GM12878 (cell line): ENCODE results near the gene GSAP. TPM values are rescaled to one million over a fixed set of nuclear protein-coding genes. Genes with fewer than 3 reads are reported as not detected.

Experiments used
- ATAC-seq: fragments of 200-7000 bp; cut with Tn5 transposase; 3 replicates; pipeline ENCODE4 v1.9.1; 2020; ENCODE audit warnings: mild to moderate bottlenecking, moderate library complexity
- BruUV-seq: library from RNA; stranded (reverse); fragments of 400-500 nt; replicated peaks from 2 replicates; lab custom pipeline; 2021; lab: Mats Ljungman, UMichigan
- CTCF ChIA-PET: fragments of 300-600 bp; sonication (Branson Sonifier 250); formaldehyde crosslinking; extraction: SDS; loops from one replicate; lab custom pipeline; 2021; ENCODE audit warnings: inconsistent platforms; lab: Yijun Ruan, JAX
- POLR2A ChIA-PET: fragments of 350-600 bp; formaldehyde crosslinking; extraction: SDS; loops from one replicate; lab custom pipeline; 2021; ENCODE audit warnings: inconsistent platforms; lab: Charles Lee
- RAD21 ChIA-PET: fragments of 300-600 bp; sonication (Branson Sonifier 250); formaldehyde crosslinking; loops from one replicate; lab custom pipeline; 2023; ENCODE audit warnings: antibody characterized with exemption; ENCODE audit not compliant: unreplicated experiment; lab: Charles Lee
- SMC1A ChIA-PET: fragments of 300-600 bp; sonication (Branson Sonifier 250); formaldehyde crosslinking; loops from one replicate; lab custom pipeline; 2023; ENCODE audit not compliant: unreplicated experiment, uncharacterized antibody; lab: Charles Lee
- DNase-seq: peaks from one replicate; pipeline ENCODE4 v3.0.0-alpha.2; 2011; ENCODE audit warnings: low read depth, low spot score
- FAIRE-seq: peaks from 3 replicates; lab custom pipeline; 2011; peaks lifted over from hg19 to GRCh38; lab: Jason Lieb, UNC
- H2AFZ ChIP-seq: 2 replicates; pipeline ENCODE4 v1.6.0; 2011; ENCODE audit warnings: low read depth, low read length, control low read depth; ENCODE audit not compliant: control insufficient read depth
- H3K27ac ChIP-seq: 2 replicates; pipeline ENCODE4 v1.5.1; 2011; ENCODE audit warnings: control low read depth; ENCODE audit not compliant: control insufficient read depth, insufficient read depth
- H3K27me3 ChIP-seq, 2 experiments: replicated peaks in 1 of 2; 2 replicates each; pipeline versions ENCODE4 v1.6.0 to v1.6.1; 2011; ENCODE audit warnings: low read length in 1 of 2; ENCODE audit not compliant: control insufficient read depth in 2 of 2, insufficient read depth in 2 of 2
- H3K36me3 ChIP-seq, 2 experiments: 2 replicates each; pipeline ENCODE4 v1.5.1; 2011; ENCODE audit warnings: low read length in 1 of 2; ENCODE audit not compliant: control insufficient read depth in 2 of 2, insufficient read depth in 2 of 2
- H3K4me1 ChIP-seq: 2 replicates; pipeline ENCODE4 v1.6.1; 2011; ENCODE audit warnings: mild to moderate bottlenecking, low read length, moderate library complexity, mixed read lengths; ENCODE audit not compliant: control insufficient read depth, insufficient read depth
- H3K4me2 ChIP-seq: 2 replicates; pipeline ENCODE4 v1.6.0; 2011; ENCODE audit warnings: control low read depth; ENCODE audit not compliant: control insufficient read depth, insufficient read depth
- H3K4me3 ChIP-seq: fragments of 200-600 bp; sonication (generic); 2 replicates; pipeline ENCODE4 v1.5.1; 2016
- H3K79me2 ChIP-seq: 2 replicates; pipeline ENCODE4 v1.6.0; 2011; ENCODE audit warnings: low read length; ENCODE audit not compliant: control insufficient read depth, insufficient read depth
- H3K9ac ChIP-seq: 2 replicates; pipeline ENCODE4 v1.8.0; 2011; ENCODE audit warnings: low read length, control low read depth, mixed read lengths; ENCODE audit not compliant: control insufficient read depth, insufficient read depth
- H3K9me3 ChIP-seq: replicated peaks from 3 replicates; pipeline ENCODE4 v1.5.1; 2011; ENCODE audit warnings: mild to moderate bottlenecking, low read length; ENCODE audit not compliant: control insufficient read depth, insufficient read depth
- H4K20me1 ChIP-seq: 2 replicates; pipeline ENCODE4 v1.6.0; 2011; ENCODE audit not compliant: control insufficient read depth, insufficient read depth
- BCLAF1 ChIP-seq: fragments of 450-650 bp; IDR thresholded peaks from 2 replicates; pipeline ENCODE4 v1.6.1; 2017; ENCODE audit warnings: antibody characterized with exemption, mild to moderate bottlenecking, moderate library complexity
- BRCA1 ChIP-seq: IDR thresholded peaks from 2 replicates; pipeline ENCODE4 v1.6.1; 2011; ENCODE audit warnings: low read depth, low read length, improper control_type of control experiment
- CHD2 ChIP-seq: IDR thresholded peaks from 2 replicates; pipeline ENCODE4 v1.6.1; 2011; ENCODE audit warnings: low read depth, low read length, improper control_type of control experiment, borderline replicate concordance
- E2F8 ChIP-seq: fragments of 450-650 bp; IDR thresholded peaks from 2 replicates; pipeline ENCODE4 v1.6.1; 2018; ENCODE audit warnings: mild to moderate bottlenecking, low read depth, moderate library complexity; ENCODE audit not compliant: partially characterized antibody
- ESRRA ChIP-seq: IDR thresholded peaks from 2 replicates; pipeline ENCODE4 v1.6.1; 2012; ENCODE audit warnings: mild to moderate bottlenecking, low read length, improper control_type of control experiment
- FOXM1 ChIP-seq: IDR thresholded peaks from 2 replicates; pipeline ENCODE4 v1.6.1; 2012; ENCODE audit warnings: low read depth, mild to moderate bottlenecking, inconsistent platforms, low read length, moderate library complexity
- KDM1A ChIP-seq: fragments of 200-600 bp; sonication (generic); IDR thresholded peaks from 2 replicates; pipeline ENCODE4 v1.6.1; 2016; ENCODE audit warnings: borderline replicate concordance
- MEF2A ChIP-seq: IDR thresholded peaks from 2 replicates; pipeline ENCODE4 v1.6.1; 2011; ENCODE audit warnings: low read depth, mild to moderate bottlenecking, low read length, moderate library complexity; ENCODE audit not compliant: insufficient read depth
- MLLT1 ChIP-seq: fragments of 450-650 bp; IDR thresholded peaks from 2 replicates; pipeline ENCODE4 v1.6.1; 2016; ENCODE audit warnings: mild to moderate bottlenecking
- PML ChIP-seq: IDR thresholded peaks from 2 replicates; pipeline ENCODE4 v1.6.1; 2012; ENCODE audit warnings: low read length, inconsistent platforms
- RBBP5 ChIP-seq: fragments of 200-600 bp; sonication (generic); conservative IDR thresholded peaks from 2 replicates; pipeline ENCODE4 v1.6.1; 2016
- RELA ChIP-seq: fragments of 450-650 bp; IDR thresholded peaks from 2 replicates; pipeline ENCODE4 v1.8.0; 2014; ENCODE audit warnings: borderline replicate concordance; ENCODE audit not compliant: partially characterized antibody
- WGBS: methylation state at CpG from one replicate; pipeline ENCODE4 v1.1.6; 2016; ENCODE audit warnings: low lambda C conversion rate; ENCODE audit not compliant: insufficient replicate concordance, insufficient coverage; ENCODE audit errors: missing lambda C conversion rate; 5-methylcytosine and 5-hydroxymethylcytosine counted together
- in situ Hi-C: fragments of 300-500 bp; cut with MboI; formaldehyde crosslinking; loops from 9 replicates; pipeline ENCODE4 v1.14.3; 2018; ENCODE audit warnings: mixed read lengths
- intact Hi-C: fragments of 100-400 bp; cut with micrococcal nuclease; formaldehyde crosslinking; loops from one replicate; pipeline ENCODE4 v1.14.2; 2022; ENCODE audit not compliant: unreplicated experiment
- polyA plus RNA-seq, 11 experiments: library from polyadenylated mRNA; depleted of rRNA in 4 of 11; unstranded in 6 of 11; stranded (reverse) in 5 of 11; fragments of >200 nt; fragmentation: Nextera tagmentation in 4 of 11; fragmentation: Illumina TruSeq in 1 of 11; extraction: Ambion mirVana in 4 of 11; extraction: Trizol in 1 of 11; gene quantifications; 1 replicate in 1 of 11; 2 replicates in 10 of 11; pipeline versions ENCODE4 v1.2.1 to v1.2.3, GENCODE V29; 2011 to 2016; ENCODE audit warnings: inconsistent platforms in 2 of 11, missing spikeins in 2 of 11, low read depth in 1 of 11
- total RNA-seq, 4 experiments: library from RNA; depleted of rRNA in 3 of 4; stranded (reverse); fragments of >200 nt in 3 of 4; fragmentation: Illumina TruSeq in 1 of 4; extraction: Trizol in 1 of 4; gene quantifications; 2 replicates each; pipeline versions ENCODE4 v1.2.1 to v1.2.3, GENCODE V29; 2013 to 2021
- TF ChIP-seq, protein P1 (sequence below): fragments of 450-650 bp; formaldehyde crosslinking; IDR thresholded peaks from 2 replicates; pipeline ENCODE4 v1.4.0; 2022; ENCODE audit warnings: mild to moderate bottlenecking, moderate library complexity

Gene GSAP
- total and polyA plus RNA-seq, 10 of the 15 experiments (the other 5 are each of a cell fraction or from before 2014, with no cell fraction given) = 6.6 to 38.1 (median 21.8) TPM

- no peak for TF ChIP-seq KDM1A
These were observed 42.6 kb upstream of the GSAP start (continued) for GRCh38 chr7:77458786-77459185.

DNA sequence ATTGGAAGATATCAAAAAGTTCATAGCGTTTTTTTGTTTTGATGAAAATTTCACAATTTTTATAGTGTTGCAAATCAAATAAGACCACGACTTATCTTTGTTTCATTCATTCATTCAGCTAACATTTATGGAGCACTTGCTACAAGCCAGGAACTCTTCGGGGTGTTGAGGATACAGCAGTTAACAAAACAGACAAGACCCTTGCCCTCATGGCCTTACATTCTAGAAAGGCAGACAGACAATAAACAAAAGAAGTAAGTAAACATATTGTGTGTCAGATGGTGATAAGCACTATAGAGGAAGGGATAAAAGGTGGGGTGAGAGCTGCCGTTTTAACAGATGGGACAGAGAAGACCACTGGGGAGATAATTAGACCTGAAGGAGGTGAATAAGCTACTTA, 41.6 kb upstream of the GSAP start:
- intact Hi-C loops = no loop called here
- SMC1A ChIA-PET = interaction anchor here (1.1 to 1.3 kb wide), 2 partner anchors 15 to 29 kb away, joined by 3 read pairs; no protein-coding TSS in a partner anchor
- no peak for ATAC-seq
- TF ChIP-seq MEF2A (no peak), ESRRA (no peak), E2F8 (no peak), MLLT1 (no peak), PML (no peak), FOXM1 (no peak), BRCA1 (no peak), CHD2 (no peak), RELA (no peak), RBBP5 (no peak), BCLAF1 (no peak)
- TF ChIP-seq, protein P1, sequence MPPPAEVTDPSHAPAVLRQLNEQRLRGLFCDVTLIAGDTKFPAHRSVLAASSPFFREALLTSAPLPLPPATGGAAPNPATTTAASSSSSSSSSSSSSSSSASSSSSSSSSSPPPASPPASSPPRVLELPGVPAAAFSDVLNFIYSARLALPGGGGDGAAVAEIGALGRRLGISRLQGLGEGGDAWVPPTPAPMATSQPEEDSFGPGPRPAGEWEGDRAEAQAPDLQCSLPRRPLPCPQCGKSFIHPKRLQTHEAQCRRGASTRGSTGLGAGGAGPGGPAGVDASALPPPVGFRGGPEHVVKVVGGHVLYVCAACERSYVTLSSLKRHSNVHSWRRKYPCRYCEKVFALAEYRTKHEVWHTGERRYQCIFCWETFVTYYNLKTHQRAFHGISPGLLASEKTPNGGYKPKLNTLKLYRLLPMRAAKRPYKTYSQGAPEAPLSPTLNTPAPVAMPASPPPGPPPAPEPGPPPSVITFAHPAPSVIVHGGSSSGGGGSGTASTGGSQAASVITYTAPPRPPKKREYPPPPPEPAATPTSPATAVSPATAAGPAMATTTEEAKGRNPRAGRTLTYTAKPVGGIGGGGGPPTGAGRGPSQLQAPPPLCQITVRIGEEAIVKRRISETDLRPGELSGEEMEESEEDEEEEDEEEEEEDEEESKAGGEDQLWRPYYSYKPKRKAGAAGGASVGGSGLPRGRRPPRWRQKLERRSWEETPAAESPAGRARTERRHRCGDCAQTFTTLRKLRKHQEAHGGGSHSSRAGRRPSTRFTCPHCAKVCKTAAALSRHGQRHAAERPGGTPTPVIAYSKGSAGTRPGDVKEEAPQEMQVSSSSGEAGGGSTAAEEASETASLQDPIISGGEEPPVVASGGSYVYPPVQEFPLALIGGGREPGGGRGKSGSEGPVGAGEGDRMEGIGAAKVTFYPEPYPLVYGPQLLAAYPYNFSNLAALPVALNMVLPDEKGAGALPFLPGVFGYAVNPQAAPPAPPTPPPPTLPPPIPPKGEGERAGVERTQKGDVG = no peak

More for the DNA sequence above, 41.6 kb upstream of the GSAP start:
- Histone ChIP-seq H3K4me2 (no peak overlapping the region), H3K79me2 (no peaks in the 10 kb centered on the region), H3K9ac (no peak overlapping the region), H2AFZ (no peak overlapping the region), H3K4me3 (no peak overlapping the region), H3K9me3 (no peaks in the 10 kb centered on the region), H3K36me3 (no peaks in the 10 kb centered on the region), H4K20me1 (no peaks in the 10 kb centered on the region), H3K27ac (no peak overlapping the region), H3K4me1 (0 out of 2 replicates have a peak, but pooled peaks cover 4% of the 10 kb centered on the region), H3K27me3 (no peaks in the 10 kb centered on the region)
- BruUV-seq = no TSS peak
- DNase-seq (no peak), FAIRE-seq (peak; percentile 27)
- in situ Hi-C loops = no loop called here
- 60% methylated on average over 4 of the region's 4 CpGs for WGBS
- ChIA-PET RAD21 (no interaction called here), CTCF (no interaction called here), POLR2A (no interaction called here)
